GM13976 (cell line): Measurements from ENCODE around the gene PLP2.

ENCODE experiments used
- DNase-seq: peaks from one replicate; pipeline ENCODE4 v3.0.0; 2012; ENCODE audit warnings: low spot score
- in situ Hi-C: fragments of 300-500 bp; cut with MboI; formaldehyde crosslinking; loops from one replicate; pipeline ENCODE4 v1.12.0; 2022; ENCODE audit warnings: low sequenced_read_pairs, mixed read lengths, inconsistent platforms; ENCODE audit not compliant: unreplicated experiment
- TF ChIP-seq, protein P1 (sequence below): IDR thresholded peaks from 2 replicates; pipeline ENCODE4 v1.5.1; 2012; ENCODE audit warnings: borderline replicate concordance, mild to moderate bottlenecking; ENCODE audit not compliant: insufficient read depth; ENCODE audit errors: extremely low read depth, missing control alignments, control extremely low read depth

Gene PLP2

DNA sequence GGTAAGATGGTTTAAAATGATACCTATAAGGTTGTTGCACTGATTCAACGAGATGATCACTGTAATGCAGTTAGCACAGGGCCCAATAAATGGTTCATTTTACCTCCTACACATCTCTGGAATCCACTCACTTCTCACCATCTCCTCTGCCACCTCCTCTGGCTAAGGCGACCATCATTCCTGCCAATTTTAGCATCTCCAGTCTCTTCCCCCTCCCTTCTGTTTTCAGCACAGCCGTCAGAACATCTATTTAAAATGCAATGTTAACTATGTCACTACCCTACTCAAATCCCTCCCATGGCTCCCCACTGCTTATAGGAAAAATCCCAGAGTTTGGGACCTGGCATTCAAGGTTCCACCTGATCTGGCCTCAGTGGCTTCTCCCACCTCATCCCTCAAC lies 31.8 kb downstream of the PLP2 start:
- in situ Hi-C loops = no loop called here
- TF ChIP-seq, protein P1, sequence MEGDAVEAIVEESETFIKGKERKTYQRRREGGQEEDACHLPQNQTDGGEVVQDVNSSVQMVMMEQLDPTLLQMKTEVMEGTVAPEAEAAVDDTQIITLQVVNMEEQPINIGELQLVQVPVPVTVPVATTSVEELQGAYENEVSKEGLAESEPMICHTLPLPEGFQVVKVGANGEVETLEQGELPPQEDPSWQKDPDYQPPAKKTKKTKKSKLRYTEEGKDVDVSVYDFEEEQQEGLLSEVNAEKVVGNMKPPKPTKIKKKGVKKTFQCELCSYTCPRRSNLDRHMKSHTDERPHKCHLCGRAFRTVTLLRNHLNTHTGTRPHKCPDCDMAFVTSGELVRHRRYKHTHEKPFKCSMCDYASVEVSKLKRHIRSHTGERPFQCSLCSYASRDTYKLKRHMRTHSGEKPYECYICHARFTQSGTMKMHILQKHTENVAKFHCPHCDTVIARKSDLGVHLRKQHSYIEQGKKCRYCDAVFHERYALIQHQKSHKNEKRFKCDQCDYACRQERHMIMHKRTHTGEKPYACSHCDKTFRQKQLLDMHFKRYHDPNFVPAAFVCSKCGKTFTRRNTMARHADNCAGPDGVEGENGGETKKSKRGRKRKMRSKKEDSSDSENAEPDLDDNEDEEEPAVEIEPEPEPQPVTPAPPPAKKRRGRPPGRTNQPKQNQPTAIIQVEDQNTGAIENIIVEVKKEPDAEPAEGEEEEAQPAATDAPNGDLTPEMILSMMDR = no peak

DNA sequence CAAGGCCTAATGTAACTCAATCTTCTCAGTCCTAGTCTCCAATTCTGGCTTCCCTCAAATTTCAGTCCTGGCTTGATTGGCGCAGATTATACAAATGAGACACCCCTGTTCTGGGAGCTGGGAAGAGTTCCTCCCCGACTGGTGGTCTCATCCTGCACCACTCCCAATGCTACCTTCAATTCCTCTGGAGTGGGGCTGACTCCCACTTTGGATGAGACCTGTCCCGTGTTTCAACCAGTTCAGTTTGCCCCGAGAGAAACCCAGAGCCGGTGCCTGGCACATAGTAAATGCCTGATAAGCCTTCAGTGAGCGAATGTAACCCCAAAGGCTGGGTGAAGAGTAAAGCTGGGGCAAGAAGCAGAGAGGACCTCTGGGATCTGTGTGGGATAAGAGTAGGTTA lies 32.3 kb downstream of the PLP2 start:
- DNase-seq = no peak
- TF ChIP-seq, protein P1 = no peak
- in situ Hi-C loops = no loop called here

More for the DNA sequence above, 31.8 kb downstream of the PLP2 start:
- DNase-seq = no peak

DNA sequence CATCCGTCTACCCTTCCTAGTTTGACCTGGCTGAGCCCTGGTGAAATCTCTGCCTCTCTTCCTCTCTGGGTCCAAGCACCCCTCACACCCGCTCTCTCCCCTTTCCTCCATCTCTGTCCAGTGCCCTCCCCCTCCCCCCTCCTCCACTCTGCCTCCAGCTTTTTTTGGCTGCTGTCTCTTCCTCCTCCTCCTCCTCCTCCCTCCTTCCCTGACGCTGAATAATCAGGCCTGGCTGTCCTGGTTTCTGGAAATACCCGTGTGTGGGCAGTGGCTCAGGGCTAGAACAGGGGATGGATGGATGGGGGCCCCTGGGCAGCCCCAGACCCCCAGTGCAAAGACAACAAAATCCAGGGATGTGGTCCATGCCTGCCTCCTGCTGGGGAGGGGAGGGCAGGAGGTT lies 33.0 kb downstream of the PLP2 start:
- in situ Hi-C loops = no loop called here
- TF ChIP-seq, protein P1 = no peak

DNA sequence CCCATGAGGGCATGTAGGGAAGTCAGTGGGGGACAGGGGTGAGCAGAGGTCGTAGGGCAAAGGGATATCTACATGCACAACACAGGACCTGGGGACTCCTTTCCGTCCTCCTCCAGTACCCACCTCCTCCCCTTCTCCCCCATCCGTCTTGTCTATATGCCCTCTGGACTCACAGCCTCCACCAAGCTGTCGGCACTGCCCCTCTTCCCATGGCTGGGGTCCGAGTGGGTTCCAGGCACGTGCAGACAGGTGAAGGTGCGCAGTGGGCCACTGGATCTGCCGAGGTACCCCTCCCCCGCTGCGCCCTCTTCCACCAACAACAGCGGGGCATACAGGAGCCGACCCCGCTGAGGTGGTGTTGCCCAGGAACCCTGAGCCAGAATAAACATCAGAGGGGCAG lies 33.7 kb downstream of the PLP2 start:
- TF ChIP-seq, protein P1 = no peak
- no peak for DNase-seq
- in situ Hi-C loops = no loop called here

More for the DNA sequence above, 33.0 kb downstream of the PLP2 start:
- DNase-seq = no peak

DNA sequence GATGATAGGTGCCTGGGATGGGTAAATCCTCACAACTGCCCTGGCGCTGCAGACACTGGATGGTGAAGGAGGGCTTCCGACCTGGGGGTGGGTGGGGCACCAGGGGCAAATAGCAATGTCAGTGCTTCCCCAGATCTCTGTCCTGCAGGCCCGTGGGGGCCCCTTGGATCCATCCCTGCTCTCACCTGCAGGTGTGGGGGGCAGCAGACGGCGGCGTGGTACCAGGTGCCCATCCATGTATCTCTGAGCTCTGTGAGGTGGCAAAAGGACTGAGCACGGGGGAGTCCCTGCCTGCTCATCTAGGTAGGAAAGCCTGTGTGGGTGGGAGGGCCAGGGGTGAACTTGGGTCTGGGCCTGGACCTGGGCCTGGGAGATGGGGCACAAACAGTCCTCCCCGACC lies 34.8 kb downstream of the PLP2 start:
- in situ Hi-C loops = no loop called here
- no peak for DNase-seq
- TF ChIP-seq, protein P1 = no peak

GRCh38 chrX:49208399-49208798 lies 36.7 kb downstream of the PLP2 start:
- DNase-seq = no peak
- TF ChIP-seq, protein P1 = no peak
- in situ Hi-C loops = no loop called here
